Activated CD4-positive, alpha-beta T cell treated with anti-CD3 and anti-CD28 coated beads, Interleukin-2, Interleukin-6, amounts not matched to agents 100 ng/mL and 50 ng/mL, durations not matched to agents 16 hours and 8 hours (primary cell): Measurements from ENCODE around the gene SLIT3.
A peak's percentile ranks its signal among the peaks of the same experiment; 100 is the strongest.

Source experiments
- DNase-seq: peaks from one replicate; pipeline ENCODE4 v3.0.0-alpha.2; 2020

SLIT3 gene

DNA sequence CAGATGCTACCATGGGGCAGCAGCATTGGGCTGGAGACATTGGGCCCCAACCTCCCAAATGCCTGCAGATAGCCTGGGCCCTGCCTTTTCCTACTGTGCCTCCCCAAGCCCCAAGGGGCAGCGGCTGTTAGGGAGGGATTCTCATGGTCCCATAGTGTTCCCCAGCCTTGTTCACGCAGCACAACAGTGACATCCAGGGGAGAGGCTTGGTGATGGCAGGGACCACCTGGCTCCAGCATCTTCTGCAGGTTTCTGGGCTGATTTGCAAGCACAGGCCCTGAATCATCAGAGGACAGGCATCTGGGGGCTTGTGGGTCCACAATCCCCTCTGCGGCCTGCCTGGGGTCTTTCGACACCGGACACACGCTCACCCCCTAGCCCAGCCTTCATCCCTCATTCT lies 354.6 kb downstream of the SLIT3 start:
- DNase-seq: peak; percentile 27

DNA sequence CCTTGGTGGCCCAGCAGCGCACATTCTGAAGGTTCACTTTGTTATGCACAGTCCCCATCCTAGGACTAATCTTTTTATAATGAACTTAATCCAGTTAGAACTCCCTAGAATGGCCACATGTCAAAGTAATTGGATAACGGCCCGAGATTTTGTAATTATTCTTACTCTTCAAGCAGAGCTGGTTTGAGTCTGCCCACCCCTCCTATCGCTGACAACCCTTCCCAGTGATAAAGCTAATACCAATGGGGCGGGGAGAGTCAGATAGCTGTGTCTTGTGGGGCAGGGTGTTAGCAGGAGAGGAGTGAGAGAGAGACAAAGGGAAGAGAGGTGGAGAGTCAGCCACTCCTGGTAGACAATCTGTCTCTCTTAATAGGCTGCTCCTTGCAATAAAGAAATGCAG lies 356.9 kb downstream of the SLIT3 start:
- no peak for DNase-seq

GRCh38 chr5:168943091-168943884 lies 357.7 kb downstream of the SLIT3 start:
- DNase-seq: peak; percentile 6

GRCh38 chr5:168941901-168942300 lies 359.0 kb downstream of the SLIT3 start:
- DNase-seq: no peak

DNA sequence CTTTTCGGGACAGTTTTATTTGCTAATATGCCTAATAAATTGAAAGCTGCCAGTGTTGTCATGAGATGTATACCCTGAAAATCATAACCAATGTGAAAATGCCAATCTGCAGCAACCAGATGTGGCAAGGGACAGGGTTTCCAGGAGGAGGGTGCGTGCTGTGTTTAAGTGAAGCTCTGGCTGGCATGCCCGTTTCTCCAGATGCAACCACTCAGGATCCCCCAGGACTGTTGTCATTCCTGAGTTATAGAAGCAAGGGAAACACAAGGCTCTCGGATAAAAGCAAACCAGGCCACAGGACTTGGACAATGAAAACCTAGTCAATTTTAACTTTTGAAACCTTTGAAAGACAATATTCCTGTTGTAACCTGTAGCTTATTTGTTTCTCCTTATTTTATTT lies 360.2 kb downstream of the SLIT3 start:
- DNase-seq: no peak

DNA sequence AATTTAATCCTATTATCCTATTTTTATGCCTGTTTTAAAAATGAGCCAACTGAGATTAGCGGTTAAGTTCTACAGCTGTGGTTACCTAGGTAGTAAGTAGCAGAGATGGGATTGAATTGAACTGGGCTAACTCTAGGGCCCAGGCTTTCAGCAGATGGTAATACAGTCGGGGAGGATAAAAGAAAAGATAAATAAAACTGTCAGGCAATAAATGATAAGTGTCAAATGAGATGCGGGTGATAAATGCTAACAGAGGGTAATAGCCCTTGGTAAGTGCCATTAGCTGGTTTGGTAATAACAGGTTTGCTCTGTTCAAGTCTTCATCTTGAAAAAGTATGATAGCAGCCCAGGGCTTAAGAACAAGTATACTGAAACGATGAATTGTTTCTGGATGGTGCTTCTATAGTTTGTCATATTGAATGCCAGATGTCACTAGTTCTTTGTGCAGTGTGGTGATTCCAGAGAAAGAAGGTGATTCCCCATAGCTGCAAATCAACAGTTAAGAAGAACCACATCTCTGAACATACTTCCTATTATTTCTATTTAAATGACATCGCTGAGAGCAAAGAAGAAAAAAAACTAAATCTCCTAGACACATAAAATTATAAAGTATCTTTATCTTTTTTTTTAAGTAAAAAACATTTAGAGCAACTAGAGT lies 360.9 kb downstream of the SLIT3 start:
- no peak for DNase-seq

- DNase-seq: no peak
These were observed 361.7 kb downstream of the SLIT3 start for GRCh38 chr5:168939156-168939800.

- DNase-seq: no peak
These were observed 364.4 kb downstream of the SLIT3 start for GRCh38 chr5:168936511-168936910.

GRCh38 chr5:168935183-168935582 lies 365.8 kb downstream of the SLIT3 start:
- DNase-seq: no peak

- DNase-seq: no peak
These were observed 366.8 kb downstream of the SLIT3 start for GRCh38 chr5:168934169-168934568.

- no peak for DNase-seq
These were observed 368.3 kb downstream of the SLIT3 start for GRCh38 chr5:168932400-168933189.

DNA sequence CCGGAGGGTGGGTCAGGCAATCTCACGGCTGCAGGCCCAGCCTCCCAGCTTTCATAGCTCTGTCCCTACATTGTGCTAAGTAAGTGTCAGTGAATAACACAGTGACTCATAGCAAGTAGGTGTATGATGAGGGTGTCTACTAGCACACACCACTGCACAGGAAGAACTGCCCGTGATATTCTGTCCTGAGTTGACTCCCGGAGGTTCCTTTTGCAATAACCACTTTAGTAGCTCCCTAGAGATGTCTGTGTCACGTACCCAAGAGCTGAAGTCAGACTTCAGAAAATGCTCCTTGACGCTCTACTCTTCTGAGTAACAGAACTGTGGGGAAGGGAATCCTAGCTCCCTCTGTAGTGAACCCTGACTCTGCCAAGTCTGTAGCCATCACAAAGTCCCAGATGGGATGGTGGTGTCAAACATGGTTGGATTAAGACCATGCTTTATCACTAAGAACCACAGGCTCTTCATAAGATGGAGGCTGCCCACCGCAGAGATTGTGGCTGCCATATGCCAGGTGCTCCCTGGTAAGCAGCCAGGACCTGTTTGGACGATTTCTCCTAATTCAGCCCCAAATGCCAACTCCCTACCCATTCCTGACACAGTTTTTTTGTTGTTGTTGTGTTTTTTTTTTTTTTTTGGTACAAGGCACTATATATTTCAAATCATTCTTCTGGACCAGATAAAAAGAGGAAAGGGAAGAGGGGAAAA lies 369.1 kb downstream of the SLIT3 start:
- DNase-seq: peak; percentile 3

DNA sequence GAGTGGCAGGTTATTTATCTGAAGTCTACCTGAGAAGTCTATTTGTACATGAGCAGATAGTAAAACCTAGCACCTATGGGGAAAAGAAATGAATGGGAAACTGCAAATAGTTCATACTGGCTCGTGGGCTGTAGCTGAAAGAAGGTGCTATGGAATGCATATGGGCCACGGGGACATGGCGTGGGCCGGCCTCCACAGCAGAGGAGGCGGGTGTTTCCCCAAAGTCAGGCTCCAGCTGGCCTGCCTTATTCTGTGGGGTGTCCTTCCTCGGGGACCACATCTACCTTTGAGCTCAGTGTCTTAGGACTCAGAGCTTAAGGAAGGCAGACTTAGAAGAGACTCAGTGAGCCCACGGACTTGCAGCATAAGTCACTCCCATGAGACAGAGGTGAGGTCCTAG lies 371.3 kb downstream of the SLIT3 start:
- DNase-seq: no peak

DNA sequence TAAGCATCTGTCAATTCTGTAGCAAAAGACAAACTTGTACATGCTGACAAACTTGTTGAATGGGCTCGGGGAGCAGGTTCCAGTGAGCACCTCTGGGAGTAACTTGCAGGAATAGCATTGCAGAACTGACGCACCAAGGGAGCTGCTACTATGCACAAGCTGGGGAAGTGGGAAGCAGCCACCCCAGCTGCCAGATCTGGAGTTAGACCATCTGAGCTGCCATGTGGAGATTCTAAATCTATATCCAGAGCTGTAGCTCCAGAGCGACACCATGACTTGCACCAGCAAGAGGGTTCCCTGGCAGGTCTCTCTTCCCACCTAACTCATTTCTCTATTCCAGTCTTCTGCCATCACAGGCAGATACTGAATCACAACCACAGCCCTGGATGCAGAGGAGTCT lies 375.8 kb downstream of the SLIT3 start:
- no peak for DNase-seq

DNA sequence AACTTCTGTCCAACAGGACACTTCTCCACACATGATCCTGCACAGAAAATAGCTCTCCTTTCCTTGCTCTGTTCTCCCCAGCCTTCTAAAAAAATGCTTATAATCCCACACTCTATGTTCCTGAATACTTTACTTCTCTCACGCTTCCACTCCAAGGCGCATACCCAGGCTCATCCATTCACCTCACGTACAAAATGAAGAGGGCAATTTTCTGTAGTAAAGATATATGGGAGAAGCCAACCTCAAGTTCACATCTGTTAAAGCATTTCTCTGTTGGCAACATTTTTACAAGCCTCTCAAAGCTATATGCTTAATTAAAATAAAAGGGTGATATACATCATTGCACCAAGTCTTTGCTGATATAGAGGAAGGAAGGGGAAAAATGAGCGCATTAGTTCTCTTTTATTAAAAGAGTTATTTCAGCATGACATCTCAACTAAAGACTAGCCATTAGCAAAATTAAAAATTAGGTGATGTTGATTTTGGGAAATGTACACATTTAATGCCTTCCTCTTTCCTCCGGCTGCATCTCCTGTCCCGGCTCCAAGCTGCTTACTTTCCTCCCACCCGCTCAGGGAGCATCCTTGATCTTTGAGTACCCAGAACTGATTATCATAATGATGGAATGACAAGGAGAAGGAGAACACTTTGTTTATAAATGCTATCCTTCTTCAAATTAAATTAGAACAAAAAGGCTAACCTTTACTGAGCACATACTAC lies 379.6 kb downstream of the SLIT3 start:
- DNase-seq: no peak

DNA sequence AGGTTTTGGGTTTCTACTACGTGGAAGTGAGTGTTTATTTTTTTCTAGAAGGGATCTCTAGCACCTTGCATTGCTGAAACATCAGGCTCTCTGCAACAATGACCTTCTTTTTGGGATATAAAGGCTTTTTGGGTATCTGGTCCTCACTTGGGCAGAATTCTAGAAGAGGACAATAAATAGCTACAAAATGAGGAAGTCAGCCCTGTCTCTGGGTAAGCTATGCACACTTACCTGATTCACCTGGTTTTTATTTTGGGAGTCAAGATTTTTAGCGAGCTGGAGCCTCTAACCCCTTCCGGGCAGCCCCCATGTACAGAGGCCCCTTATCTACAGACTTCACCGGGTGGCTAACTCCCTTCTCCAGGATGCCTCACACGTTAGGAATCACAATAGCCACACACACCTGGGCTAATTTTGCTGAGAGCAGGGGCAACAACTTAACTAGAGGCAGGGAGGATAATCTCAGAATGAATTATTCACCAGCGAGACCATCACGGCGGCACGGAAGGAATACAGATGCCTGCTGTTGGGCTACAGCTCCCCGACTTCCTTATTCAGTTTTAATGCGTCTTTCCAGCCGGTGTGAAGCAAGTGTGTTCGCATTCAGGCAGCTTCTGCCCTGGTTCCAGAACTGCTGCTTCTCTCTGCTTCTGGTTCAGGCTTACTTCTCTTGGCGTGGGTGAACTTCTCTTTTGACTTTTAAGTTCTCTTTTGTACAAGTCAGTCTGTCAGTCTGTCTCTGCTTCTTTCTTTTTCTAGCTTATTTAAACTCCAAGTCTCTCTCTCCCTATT lies 380.7 kb downstream of the SLIT3 start:
- no peak for DNase-seq

- no peak for DNase-seq
These were observed 382.9 kb downstream of the SLIT3 start for GRCh38 chr5:168917947-168918600.

- no peak for DNase-seq
These were observed 384.1 kb downstream of the SLIT3 start for GRCh38 chr5:168916852-168917251.

DNA sequence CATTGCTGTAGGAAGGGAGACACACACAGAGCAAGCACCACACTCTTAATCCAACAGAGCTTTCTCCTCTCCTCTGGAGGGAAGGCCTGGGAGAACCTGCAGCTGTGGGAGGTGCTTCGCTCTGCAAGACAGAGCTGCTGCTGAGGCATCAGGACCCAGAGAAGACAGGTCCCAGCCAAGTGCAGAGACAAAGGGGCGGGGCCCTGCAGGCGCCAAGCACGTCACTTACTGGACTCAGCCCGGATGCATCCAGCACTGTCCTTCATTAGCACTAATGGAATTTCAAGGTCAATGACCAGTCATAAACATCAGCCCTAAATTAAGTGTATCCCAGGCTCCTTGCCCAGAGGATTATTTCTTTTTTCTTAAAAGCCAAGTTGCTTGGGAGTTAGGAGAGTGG lies 384.7 kb downstream of the SLIT3 start:
- DNase-seq: no peak

- DNase-seq: no peak
These were observed 386.4 kb downstream of the SLIT3 start for GRCh38 chr5:168914491-168914890.

DNA sequence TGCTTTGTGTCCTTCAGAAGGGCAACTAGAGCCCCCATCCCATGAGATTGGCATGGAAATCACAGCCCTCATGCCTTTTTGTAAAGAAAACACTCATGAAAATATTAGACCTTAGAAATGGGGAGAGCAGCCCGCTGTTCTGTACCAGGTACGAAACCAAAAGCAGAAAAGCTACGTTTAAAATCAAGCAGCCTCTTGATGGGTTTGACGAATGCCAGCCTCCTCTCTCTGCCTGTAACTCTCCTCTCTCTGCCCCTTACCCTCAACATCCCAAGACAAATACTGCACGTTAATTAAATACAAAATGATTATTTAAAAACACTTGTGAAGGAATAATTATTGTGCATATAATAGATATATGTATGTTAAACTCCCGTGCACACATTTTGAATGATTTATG lies 390.1 kb downstream of the SLIT3 start:
- no peak for DNase-seq
